ENCODE results near the gene CCDC152. TPM values are rescaled to one million over a fixed set of nuclear protein-coding genes. Genes with fewer than 3 reads are reported as not detected.

Gene CCDC152
- total RNA-seq, 1 experiment from 2014 or later = 0.13 TPM

GRCh38 chr5:42759456-42759855 is 2.8 kb downstream of the CCDC152 start:
- H2AK5ac ChIP-seq (ENCODE audit: insufficient read length, low read length) = no peak overlapping the region
- Mint-ChIP-seq H3K4me1 (peaks cover 19 to 20% of the 10 kb centered on the region in 2 experiments), H3K36me3 (ENCODE audit: insufficient read depth in 1 of 3, low read depth in 3 of 3) (no peaks in the 10 kb centered on the region), H3K27ac (no peak overlapping the region), H3K4me3 (no peak overlapping the region), H3K27me3 (ENCODE audit: low read depth) (no peaks in the 10 kb centered on the region), H3K9me3 (no peaks in the 10 kb centered on the region)
- DNase-seq = no peak
- 0 out of 2 replicates have a peak, but pooled peaks cover 2% of the 10 kb centered on the region for H3K4me1 ChIP-seq (ENCODE audit: insufficient read depth, low read length)
- no peak overlapping the region for H2BK15ac ChIP-seq (ENCODE audit: low read depth, low read length)
- H2BK20ac ChIP-seq (ENCODE audit: low read depth, low read length, poor library complexity, severe bottlenecking) = no peak overlapping the region
- no peak overlapping the region for H2BK5ac ChIP-seq (ENCODE audit: insufficient read length, low read length)
- H3K9me3 ChIP-seq (ENCODE audit: control insufficient read depth, low read depth, low read length) = no peaks in the 10 kb centered on the region
- H4K20me1 ChIP-seq (ENCODE audit: control insufficient read depth, insufficient read depth, insufficient read length) = no peaks in the 10 kb centered on the region
- H2BK12ac ChIP-seq (ENCODE audit: insufficient read length, low read depth, low read length) = no peak overlapping the region
- H4K5ac ChIP-seq (ENCODE audit: insufficient read length, low read depth, low read length) = no peak overlapping the region
- no peaks in the 10 kb centered on the region for H3K79me1 ChIP-seq (ENCODE audit: insufficient read depth, low read depth, low read length, poor library complexity, severe bottlenecking)
- H3K18ac ChIP-seq (ENCODE audit: insufficient read length, low read depth, low read length) = no peak overlapping the region
- no peak overlapping the region for H3K27ac ChIP-seq (ENCODE audit: insufficient read length, low read depth, low read length)
- H3K79me2 ChIP-seq (ENCODE audit: insufficient read depth, low read length) = no peaks in the 10 kb centered on the region
- H3K9ac ChIP-seq (ENCODE audit: extremely low read depth, insufficient read length, low read length) = no peak overlapping the region
- no peak overlapping the region for H4K91ac ChIP-seq (ENCODE audit: insufficient read length, low read depth, low read length)
- H3K14ac ChIP-seq (ENCODE audit: insufficient read depth, low read length) = no peak overlapping the region
- no peaks in the 10 kb centered on the region for H3K23me2 ChIP-seq (ENCODE audit: insufficient read length, low read depth, low read length, poor library complexity, severe bottlenecking)
- WGBS (ENCODE audit: extremely low coverage, insufficient read length, low lambda C conversion rate) = no CpG with 5 or more reads among the region's 2 CpGs
- H3K23ac ChIP-seq (ENCODE audit: insufficient read length, low read depth, low read length) = no peak overlapping the region
- H3K27me3 ChIP-seq (ENCODE audit: insufficient read depth, low read length) = no peaks in the 10 kb centered on the region
- TF ChIP-seq CTCF (conservative IDR thresholded peaks at IDR 0.05) = no peak
- H2BK120ac ChIP-seq (ENCODE audit: low read depth, low read length, poor library complexity, severe bottlenecking) = no peak overlapping the region
- no peak overlapping the region for H4K8ac ChIP-seq (replicated peaks; ENCODE audit: insufficient read length, low read depth, low read length)
- H2AFZ ChIP-seq (ENCODE audit: low read length) = no peak overlapping the region
- H3T11ph ChIP-seq (ENCODE audit: low read length) = no peak overlapping the region
- no peak overlapping the region for H3K56ac ChIP-seq (ENCODE audit: insufficient read length, low read depth, low read length)
- no peak overlapping the region for H3K4me2 ChIP-seq (ENCODE audit: insufficient read depth, insufficient read length, low read length)
- H3K4ac ChIP-seq (ENCODE audit: low read depth, low read length) = no peak overlapping the region
